HG03045 (cell line): ENCODE data around the gene PPP1R12B.
"Not testable (repeated sequence)": the region's sequence is repeated elsewhere in the genome, so short reads cannot be mapped to it uniquely, and the experiment has no call there.

Experiments used
- ATAC-seq: cut with Tn5 transposase; IDR thresholded peaks from one replicate; pipeline ENCODE4 v1.9.1; 2021; ENCODE audit warnings: mild to moderate bottlenecking, moderate library complexity; ENCODE audit not compliant: unreplicated experiment

The PPP1R12B gene

DNA sequence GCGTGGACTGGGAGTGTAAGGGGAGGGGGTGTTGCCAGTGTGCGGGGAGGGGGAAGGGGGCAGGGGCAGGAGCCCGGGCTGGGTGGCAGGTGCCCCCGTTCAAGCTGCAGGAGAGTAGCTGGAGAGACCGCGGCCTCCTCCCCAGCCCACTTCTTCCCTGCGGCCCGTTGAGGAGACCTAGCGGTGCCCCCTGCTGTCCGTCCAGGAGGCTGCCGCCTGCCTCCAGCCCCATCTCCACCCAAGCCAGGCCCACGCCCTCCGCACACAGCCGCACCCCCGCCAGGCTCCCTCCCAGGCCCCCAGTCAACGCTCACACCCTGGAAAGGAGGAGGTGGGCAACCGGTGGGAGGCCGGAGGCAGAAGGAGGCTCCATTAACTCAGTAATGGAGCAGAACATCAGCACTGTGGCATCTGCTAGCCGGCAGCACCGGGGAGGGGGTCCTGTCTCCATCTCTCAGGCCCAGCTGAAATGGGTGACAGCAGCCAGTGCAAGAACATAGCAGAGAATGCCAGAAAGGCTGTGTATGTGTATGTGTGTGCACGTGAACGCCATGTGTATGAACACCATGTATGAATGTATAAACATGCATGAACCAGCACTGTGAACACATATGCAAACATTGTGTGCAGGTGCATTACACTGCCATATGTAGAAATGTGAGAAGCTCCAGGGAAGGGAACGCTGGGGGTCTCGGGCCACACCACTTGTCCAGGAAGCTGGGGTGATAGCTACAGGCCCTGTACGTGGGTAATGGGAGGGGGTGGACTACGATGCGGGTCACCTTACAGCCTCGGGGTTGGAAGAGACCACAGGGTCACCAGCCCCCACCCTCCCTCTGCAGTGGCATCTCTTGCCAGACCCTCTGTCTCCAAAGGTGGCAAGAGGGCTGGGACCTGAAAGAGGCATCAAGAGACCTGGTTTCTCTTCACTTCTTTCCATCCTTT lies 277.2 kb downstream of the PPP1R12B start:
- ATAC-seq: peak; percentile 50

DNA sequence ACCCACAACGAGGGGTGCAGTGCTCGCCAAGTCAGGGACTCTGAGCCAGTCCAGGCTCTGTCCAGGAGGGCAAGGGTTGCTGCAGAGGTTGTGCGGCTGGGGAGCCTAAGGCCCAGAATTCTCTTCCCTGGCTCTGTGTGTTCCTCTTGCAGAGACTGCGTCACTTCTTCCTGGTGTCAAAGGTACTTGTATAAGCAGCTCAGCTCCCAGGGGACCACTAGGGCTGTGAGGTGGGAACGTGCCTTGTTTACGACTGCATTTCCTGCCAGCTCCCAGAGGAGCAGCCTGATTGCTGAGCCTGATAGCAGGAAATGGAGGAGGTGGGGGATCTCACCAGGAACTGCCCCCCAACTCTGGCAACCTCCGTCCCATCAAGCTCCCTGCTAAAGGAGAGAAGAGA lies 278.5 kb downstream of the PPP1R12B start:
- ATAC-seq: not testable (repeated sequence)

DNA sequence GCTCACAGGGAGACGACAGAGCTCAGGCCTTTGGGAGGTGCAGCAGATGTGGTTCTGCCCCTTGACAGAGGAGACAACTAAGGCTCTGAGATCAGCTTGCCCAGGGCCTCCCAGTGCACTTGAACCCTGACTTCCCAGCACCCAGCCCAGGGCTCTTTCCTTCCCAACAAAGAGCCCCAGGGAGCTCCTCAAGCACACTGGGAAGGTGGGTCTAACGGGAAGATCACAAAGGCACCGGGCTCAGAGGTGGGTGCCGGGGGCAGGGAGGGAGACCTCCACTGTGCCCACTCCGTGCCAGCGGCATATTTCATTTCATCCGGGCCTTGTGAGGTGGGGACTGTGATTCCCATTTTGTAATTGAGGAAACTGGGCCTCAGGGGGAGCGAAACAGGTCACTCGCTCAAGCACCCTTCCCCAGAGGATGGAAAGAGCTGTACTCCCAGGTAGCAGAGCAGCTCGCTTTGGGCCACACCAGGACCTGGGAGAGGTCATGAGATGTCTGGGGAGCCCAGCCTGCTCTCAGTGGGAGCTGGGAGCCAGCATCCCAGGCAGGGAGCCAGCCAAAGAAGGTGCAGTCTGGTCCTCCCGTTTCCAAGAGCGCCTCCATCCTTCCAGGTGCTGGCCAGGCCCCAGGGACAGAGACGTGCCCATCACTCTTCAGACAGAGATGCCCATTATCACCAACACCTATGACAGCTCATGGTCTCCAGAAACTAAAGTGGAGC lies 279.5 kb downstream of the PPP1R12B start:
- no peak for ATAC-seq

- no peak for ATAC-seq
Observed at GRCh38 chr1:202628646-202629215, 280.2 kb downstream of the PPP1R12B start.

- peak; percentile 61 for ATAC-seq
Observed at GRCh38 chr1:202629257-202629811, 280.8 kb downstream of the PPP1R12B start.

DNA sequence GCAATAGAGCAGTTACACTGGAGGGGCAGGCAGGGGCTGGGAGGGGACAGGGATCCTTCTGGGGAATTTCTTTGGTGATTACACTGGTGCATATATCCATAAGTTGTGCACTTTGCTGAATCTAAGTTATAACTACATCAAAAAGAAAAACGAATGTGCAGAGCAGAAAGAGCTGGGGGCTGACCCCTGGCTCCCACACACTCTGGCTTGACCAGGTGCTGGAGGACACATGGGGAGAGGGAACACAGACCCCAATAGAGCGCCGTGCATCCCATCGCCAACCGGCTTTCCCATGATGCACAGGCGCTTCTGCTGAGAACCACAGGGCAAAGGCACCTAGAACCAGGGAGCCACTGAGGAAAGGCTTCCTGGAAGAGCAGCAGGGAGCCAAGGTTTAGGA lies 281.6 kb downstream of the PPP1R12B start:
- not testable (repeated sequence) for ATAC-seq

DNA sequence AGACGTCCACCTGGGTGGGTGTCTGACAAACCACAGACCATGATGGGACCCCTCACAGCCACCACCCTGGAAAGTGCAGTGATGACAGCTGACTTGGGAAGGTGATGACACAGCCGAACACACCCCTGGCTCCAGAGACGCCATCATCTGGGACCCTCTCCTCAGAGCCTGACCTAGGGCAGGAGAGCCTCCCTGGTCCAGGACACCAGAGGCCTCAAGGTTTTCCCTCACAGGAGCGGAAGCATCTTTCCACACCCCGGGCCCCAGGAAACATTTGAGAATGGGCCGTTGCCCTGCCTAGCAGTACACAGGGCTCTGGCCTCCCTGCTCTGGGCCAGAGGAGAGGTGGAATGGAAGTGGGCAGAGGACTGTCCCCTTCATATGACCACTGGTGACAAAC lies 282.0 kb downstream of the PPP1R12B start:
- ATAC-seq: no peak

- no peak for ATAC-seq
Observed at GRCh38 chr1:202631076-202631923, 282.8 kb downstream of the PPP1R12B start.

DNA sequence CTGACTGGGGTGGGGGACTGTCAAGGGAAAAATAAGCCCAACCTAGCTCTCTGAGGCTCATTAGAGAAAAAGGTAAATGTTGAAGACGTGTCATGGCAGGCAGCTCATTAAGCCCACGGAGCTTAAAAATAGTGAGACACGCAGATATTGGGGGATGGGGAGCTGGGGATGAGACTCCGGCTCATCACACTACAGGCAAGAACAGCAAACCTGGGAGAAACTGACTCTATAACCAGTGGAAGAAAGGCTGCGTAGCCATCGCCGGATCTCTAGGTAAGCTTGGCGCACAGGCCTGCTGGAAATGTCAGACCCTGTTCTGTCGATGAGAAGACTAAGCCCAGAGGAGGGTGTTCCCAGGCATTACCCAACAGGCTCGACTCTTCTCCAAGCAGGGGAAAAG lies 283.7 kb downstream of the PPP1R12B start:
- ATAC-seq: no peak

GRCh38 chr1:202636171-202636570 lies 287.7 kb downstream of the PPP1R12B start:
- ATAC-seq: not testable (repeated sequence)

- not testable (repeated sequence) for ATAC-seq
Observed at GRCh38 chr1:202637321-202638018, 289.0 kb downstream of the PPP1R12B start.

DNA sequence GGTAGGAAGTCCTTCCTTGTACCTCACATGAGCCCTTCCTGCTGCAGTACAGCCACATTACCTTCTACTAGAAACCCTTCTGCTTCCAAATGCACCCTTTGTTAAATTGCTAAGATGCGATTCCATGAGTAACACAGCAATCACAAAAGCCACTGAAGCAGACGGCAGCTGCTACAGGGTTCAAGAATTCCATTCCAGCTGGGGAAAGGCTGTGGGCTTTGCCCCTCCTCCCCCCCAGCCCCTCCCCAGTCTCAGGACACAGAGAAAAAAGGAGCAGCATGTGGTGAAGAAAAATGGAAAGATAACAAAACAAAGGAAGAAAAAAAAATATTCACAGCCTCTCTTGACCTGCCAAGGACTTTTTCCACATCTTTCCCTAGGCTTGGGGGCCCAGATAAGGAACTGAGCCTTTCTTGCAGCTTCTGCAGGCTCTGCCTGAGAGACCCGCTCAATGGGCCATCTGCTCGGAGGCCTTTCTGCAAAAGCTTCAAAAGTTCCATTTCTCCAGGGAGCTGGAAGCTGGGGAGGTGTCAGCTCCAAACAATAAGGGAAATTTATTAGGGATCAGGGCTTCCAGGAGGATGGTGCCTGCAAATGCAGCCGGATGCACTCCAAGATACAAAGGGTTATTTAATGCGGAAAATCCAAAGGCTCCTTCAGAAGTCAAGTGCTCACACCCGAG lies 289.7 kb downstream of the PPP1R12B start:
- no peak for ATAC-seq

GRCh38 chr1:202638701-202639305 lies 290.3 kb downstream of the PPP1R12B start:
- ATAC-seq: not testable (repeated sequence)

DNA sequence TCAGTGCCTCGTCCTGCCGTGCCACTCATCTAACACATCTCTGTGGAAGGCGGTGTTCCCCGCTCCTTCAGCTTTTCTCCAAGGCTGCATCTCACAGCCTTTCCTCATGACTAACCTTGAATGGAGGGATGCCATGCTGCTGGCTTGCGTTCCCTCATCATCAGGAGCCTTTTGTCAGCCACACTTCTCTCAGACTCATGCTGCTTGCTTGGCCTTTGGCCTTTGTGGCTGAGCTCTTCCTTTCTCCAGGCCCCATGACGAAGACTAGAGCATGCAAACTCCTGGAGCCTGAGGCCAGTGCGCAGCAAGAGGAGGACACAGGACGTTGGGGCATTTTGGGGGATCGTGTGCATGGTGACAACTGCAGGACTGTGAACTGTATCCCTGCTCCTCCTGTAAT lies 291.0 kb downstream of the PPP1R12B start:
- no peak for ATAC-seq

GRCh38 chr1:202642212-202642611 lies 293.7 kb downstream of the PPP1R12B start:
- no peak for ATAC-seq
